ENCODE measurements around the gene SLC28A1.
"Not testable (repeated sequence)": the region's sequence is repeated elsewhere in the genome, so short reads cannot be mapped to it uniquely, and the experiment has no call there.

The SLC28A1 gene

DNA sequence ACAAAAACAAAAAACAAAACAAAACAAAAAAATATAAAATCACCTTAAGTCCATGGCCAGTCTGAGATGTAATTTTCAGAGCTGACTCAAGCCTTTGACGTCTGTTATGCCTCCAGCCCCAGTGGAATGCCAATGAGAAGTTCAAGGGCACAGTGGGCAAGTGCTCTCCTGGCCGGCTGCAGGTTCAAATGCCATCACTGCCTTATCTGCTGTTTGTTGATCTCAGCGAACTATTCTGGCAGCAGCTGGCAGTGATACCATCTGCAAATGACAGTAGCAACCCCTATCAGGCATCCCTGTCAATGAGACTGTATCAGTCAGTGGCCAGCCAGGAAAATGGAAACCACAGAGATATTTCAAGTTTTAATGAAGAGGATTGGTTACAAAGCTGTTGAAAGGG, 86.4 kb downstream of the SLC28A1 start:
- DNase-seq (ENCODE audit: low spot score) = no peak

GRCh38 chr15:84973492-84974460, 89.3 kb downstream of the SLC28A1 start:
- no peak for DNase-seq (ENCODE audit: low spot score)

GRCh38 chr15:84975871-84976351, 91.4 kb downstream of the SLC28A1 start:
- no peak for DNase-seq (ENCODE audit: low spot score)

GRCh38 chr15:84976746-84977345, 92.4 kb downstream of the SLC28A1 start:
- DNase-seq (ENCODE audit: low spot score) = no peak

DNA sequence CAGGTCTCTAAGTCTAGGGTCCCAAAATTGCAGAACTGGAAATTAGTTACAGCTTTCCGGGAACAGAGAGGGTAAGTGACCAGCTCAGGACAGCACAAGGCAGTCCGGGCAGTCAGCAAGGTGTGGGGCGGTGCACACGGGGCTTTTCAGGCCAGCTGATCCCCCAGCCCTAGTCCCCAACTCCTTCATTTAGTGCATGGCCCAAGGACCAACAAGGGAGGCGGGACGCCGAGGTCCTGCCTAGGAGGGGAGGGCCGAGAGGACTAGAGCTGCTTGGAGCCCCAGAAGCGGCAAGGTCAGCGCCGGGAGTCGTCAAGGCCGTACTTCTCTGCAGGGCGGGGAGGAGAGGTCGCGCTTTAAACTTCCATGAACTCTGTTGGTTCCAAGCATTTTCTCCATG, 95.2 kb downstream of the SLC28A1 start:
- peak; percentile 13 for DNase-seq (ENCODE audit: low spot score)

DNA sequence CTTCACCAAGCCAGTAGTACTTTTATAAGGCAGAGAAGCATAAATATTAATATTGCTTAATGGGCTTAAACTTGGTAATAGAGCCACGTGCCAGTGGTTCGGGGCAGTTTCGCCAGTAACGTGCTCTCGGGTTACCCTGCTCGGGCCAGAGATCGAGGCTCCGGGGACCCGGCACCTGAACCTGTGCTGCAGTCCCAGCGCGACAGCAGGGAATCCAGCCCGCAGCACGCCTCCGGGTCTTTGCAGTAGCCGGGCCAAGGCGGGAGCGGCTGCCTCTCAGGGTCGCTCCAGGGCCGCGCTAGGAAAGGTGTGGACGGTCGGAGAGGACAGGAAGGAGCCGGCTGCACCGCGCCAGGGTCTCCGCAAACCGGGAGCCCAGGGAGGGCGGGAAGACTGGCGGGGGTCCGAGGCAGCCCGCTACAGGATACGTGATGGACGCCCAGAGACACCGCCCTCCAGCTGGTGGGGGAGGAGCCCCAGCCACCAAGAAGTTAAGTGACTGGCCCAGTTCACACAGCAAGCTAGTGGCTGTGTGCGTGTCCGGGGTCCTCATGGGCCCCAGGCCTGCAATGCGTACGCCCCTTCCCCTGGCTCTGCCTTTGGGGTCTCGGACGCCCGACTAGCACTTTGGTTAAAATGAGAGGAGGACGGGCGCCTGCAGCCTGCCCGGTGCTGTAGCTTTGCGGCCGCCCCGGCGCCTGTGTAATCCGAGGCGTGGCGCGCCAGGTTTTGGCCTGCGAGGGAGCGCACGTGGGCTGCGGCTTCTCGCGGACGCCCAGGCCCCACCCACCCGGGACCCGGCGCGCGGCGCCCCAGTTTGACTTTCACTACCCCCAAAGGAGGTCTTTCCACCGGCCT, 96.0 kb downstream of the SLC28A1 start:
- DNase-seq (ENCODE audit: low spot score) = peak; percentile 72

- DNase-seq (ENCODE audit: low spot score) = peak; percentile 81
Measured at GRCh38 chr15:84981054-84981710, 96.7 kb downstream of the SLC28A1 start.

DNA sequence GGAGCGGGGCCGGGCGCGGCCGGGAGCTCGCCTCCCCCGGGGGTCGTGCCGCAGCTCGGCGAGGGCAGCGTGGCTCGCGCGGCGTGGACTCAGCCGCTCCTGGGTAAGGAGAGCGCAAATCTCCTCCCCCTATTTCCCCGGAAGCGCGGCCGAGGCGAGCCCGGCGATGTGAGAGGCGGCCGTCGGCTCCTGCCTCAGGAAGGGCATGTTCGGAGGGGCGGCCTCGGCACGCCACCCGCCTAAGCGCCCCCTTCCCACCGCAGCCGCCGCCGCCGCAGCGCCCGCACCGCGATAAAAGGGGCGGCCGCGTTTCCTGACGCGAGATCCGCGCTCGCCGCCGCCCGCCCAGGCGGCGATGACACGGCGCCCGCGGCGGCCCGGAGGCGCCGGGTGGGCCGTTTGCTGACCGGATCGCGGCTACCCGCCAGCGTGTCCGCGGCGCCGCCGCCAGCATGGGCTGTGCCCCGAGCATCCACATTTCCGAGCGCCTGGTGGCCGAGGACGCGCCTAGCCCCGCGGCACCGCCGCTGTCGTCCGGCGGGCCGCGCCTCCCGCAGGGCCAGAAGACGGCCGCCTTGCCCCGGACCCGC, 97.3 kb downstream of the SLC28A1 start, which contains the start of gene PDE8A:
Gene PDE8A (plus strand): TSS at position 146 of the 590 bp plus-strand sequence. CDS start 307 bp downstream, at position 453.
- DNase-seq (ENCODE audit: low spot score) = no peak

- DNase-seq (ENCODE audit: low spot score) = peak; percentile 18
Measured at GRCh38 chr15:84982301-84982920, 97.9 kb downstream of the SLC28A1 start.

- DNase-seq (ENCODE audit: low spot score) = no peak
Measured at GRCh38 chr15:84983294-84983693, 98.8 kb downstream of the SLC28A1 start.

GRCh38 chr15:84983711-84984110, 99.2 kb downstream of the SLC28A1 start:
- DNase-seq (ENCODE audit: low spot score) = no peak

DNA sequence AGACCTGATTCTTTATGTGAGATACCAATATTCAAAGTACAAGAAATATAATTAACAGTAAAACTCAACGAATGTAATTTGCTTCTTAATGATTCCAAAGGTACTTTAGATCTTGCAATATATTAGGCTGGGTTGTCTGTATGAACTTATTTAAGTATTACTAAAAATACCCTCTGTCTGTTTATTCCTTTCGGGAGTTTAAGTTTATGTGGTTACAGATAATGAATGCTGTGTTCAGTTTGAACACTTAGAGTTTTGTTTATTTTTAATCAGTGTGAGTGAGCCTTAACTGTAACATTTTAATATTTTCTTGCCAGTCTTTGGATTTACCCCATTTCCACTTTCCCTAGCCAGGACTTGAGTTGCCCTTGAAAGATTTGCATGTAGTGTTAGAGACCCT, 100.7 kb downstream of the SLC28A1 start:
- no peak for DNase-seq (ENCODE audit: low spot score)

- not testable (repeated sequence) for DNase-seq (ENCODE audit: low spot score)
Measured at GRCh38 chr15:84987351-84987750, 102.9 kb downstream of the SLC28A1 start.

GRCh38 chr15:84987949-84988624, 103.6 kb downstream of the SLC28A1 start:
- no peak for DNase-seq (ENCODE audit: low spot score)

- no peak for DNase-seq (ENCODE audit: low spot score)
Measured at GRCh38 chr15:84988909-84989644, 104.6 kb downstream of the SLC28A1 start.

GRCh38 chr15:84990507-84990906, 106.0 kb downstream of the SLC28A1 start:
- DNase-seq (ENCODE audit: low spot score) = no peak

- no peak for DNase-seq (ENCODE audit: low spot score)
Measured at GRCh38 chr15:84991014-84991712, 106.7 kb downstream of the SLC28A1 start.

- DNase-seq (ENCODE audit: low spot score) = no peak
Measured at GRCh38 chr15:84992157-84992944, 107.9 kb downstream of the SLC28A1 start.

All from cerebellar cortex (tissue), 1 donor.